Esophagus muscularis mucosa (tissue), 4 donors: ENCODE results near the gene SWAP70. TPM values are rescaled to one million over a fixed set of nuclear protein-coding genes. Genes with fewer than 3 reads are reported as not detected.

Source experiments
- DNase-seq: peaks from one replicate; pipeline ENCODE4 v3.0.0-alpha.2; 2017; ENCODE audit errors: extremely low spot score
- H3K27ac ChIP-seq, 4 donors: fragments of 200-600 bp; sonication (generic); replicated peaks in 1 of 4; 1 replicate in 3 of 4; 2 replicates in 1 of 4; pipeline ENCODE4 v1.5.1; 2016 to 2019; ENCODE audit warnings: mild to moderate bottlenecking in 1 of 4
- H3K27me3 ChIP-seq, 4 donors: fragments of 200-600 bp; sonication (generic); one replicate each; pipeline versions ENCODE4 v1.5.1 to v1.6.0; 2016 to 2019
- H3K36me3 ChIP-seq, 4 donors: fragments of 200-600 bp; sonication (generic); one replicate each; pipeline ENCODE4 v1.5.1; 2016 to 2019
- H3K4me1 ChIP-seq, 4 donors: fragments of 200-600 bp; sonication (generic); one replicate each; pipeline ENCODE4 v1.5.1; 2016 to 2019
- H3K4me3 ChIP-seq, 4 donors: fragments of 200-600 bp; sonication (generic); 1 replicate in 2 of 4; 2 replicates in 2 of 4; pipeline ENCODE4 v1.5.1; 2016 to 2019; ENCODE audit warnings: mild to moderate bottlenecking in 4 of 4, moderate library complexity in 1 of 4
- H3K9me3 ChIP-seq, 4 donors: fragments of 200-600 bp; sonication (generic); 1 replicate in 3 of 4; 2 replicates in 1 of 4; pipeline ENCODE4 v1.5.1; 2016 to 2019
- CTCF ChIP-seq, 3 experiments: fragments of 200-600 bp in 2 of 3; fragments of 450-650 bp in 1 of 3; sonication (generic) in 2 of 3; IDR thresholded peaks; one replicate each; pipeline ENCODE4 v1.5.1; 2017 to 2019; ENCODE audit warnings: antibody characterized with exemption in 3 of 3, mild to moderate bottlenecking in 2 of 3, moderate library complexity in 1 of 3
- EP300 ChIP-seq: sonication (generic); formaldehyde crosslinking; IDR thresholded peaks from one replicate; pipeline ENCODE4 v1.6.1; 2017; ENCODE audit warnings: antibody characterized with exemption
- POLR2A ChIP-seq: fragments of 450-650 bp; IDR thresholded peaks from one replicate; pipeline ENCODE4 v1.6.1; 2017; ENCODE audit warnings: antibody characterized with exemption, moderate library complexity, mild to moderate bottlenecking, low read depth
- POLR2AphosphoS5 ChIP-seq, 2 donors: sonication (generic); formaldehyde crosslinking; IDR thresholded peaks; one replicate each; pipeline ENCODE4 v1.6.1; 2017; ENCODE audit warnings: antibody characterized with exemption in 2 of 2
- WGBS: methylation state at CpG from one replicate; pipeline ENCODE4 v1.1.5; 2018; 5-methylcytosine and 5-hydroxymethylcytosine counted together
- intact Hi-C: fragments of 100-400 bp; cut with DNase I; formaldehyde crosslinking; loops from one replicate; pipeline ENCODE4 v1.15.1; 2023
- total RNA-seq, 4 donors: library from RNA; depleted of rRNA; stranded (reverse); fragments of >200 nt; gene quantifications; one replicate each; pipeline versions ENCODE4 v1.1.0 to v1.2.1, GENCODE V29; 2016

The SWAP70 gene
- total RNA-seq, 4 donors from 2014 or later, result 37.8 to 54.9 (median 46.5) TPM

GRCh38 chr11:9784602-9785315, 120.9 kb downstream of the SWAP70 start:
- H3K9me3 ChIP-seq, result no peaks in the 10 kb centered on the region
- DNase-seq, result no peak
- peaks cover 20 to 96% (median 71%) of the 10 kb centered on the region in 4 donors for H3K36me3 ChIP-seq
- no peaks in the 10 kb centered on the region for H3K27me3 ChIP-seq
- 80% methylated on average over 6 of the region's 6 CpGs for WGBS
- peaks cover 12 to 19% (median 14%) of the 10 kb centered on the region in 4 donors for H3K4me1 ChIP-seq
- no peak overlapping the region for H3K27ac ChIP-seq
- TF ChIP-seq EP300 (no peak), POLR2A (no peak), POLR2AphosphoS5 (IDR thresholded peaks at IDR 0.05) (no peak), CTCF (IDR thresholded peaks at IDR 0.05) (no peak)
- intact Hi-C loops, result no loop called here
- no peak overlapping the region for H3K4me3 ChIP-seq

GRCh38 chr11:9787260-9787659, 123.4 kb downstream of the SWAP70 start:
- 86% methylated on average over 5 of the region's 5 CpGs for WGBS
- Histone ChIP-seq H3K4me1 (peaks cover 12 to 19% (median 14%) of the 10 kb centered on the region in 4 donors), H3K9me3 (no peaks in the 10 kb centered on the region), H3K36me3 (peaks cover 7 to 81% (median 52%) of the 10 kb centered on the region in 4 donors), H3K4me3 (no peak overlapping the region), H3K27ac (peak overlapping the region in 3 of 4 donors; percentile 12 to 30 (median 20)), H3K27me3 (no peaks in the 10 kb centered on the region)
- intact Hi-C loops, result no loop called here
- TF ChIP-seq POLR2A (no peak), CTCF (IDR thresholded peaks at IDR 0.05) (no peak), POLR2AphosphoS5 (IDR thresholded peaks at IDR 0.05) (no peak), EP300 (no peak)
- no peak for DNase-seq

- no peaks in the 10 kb centered on the region for H3K9me3 ChIP-seq
- no peak overlapping the region for H3K4me3 ChIP-seq
- peak in 1 of 2 donors; percentile 21 for TF ChIP-seq POLR2AphosphoS5 (IDR thresholded peaks at IDR 0.05)
- no peak for TF ChIP-seq EP300
- peak overlapping the region; percentile 12 to 48 (median 25) for H3K27ac ChIP-seq
- peaks cover 7 to 78% (median 53%) of the 10 kb centered on the region in 4 donors for H3K36me3 ChIP-seq
- intact Hi-C loops, result no loop called here
- no peak for DNase-seq
- peaks cover 12 to 19% (median 14%) of the 10 kb centered on the region in 4 donors for H3K4me1 ChIP-seq
- no peaks in the 10 kb centered on the region for H3K27me3 ChIP-seq
- 62% methylated on average over 3 of the region's 3 CpGs for WGBS
Observed at GRCh38 chr11:9787981-9788521, 124.2 kb downstream of the SWAP70 start.

GRCh38 chr11:9789910-9790309, 126.0 kb downstream of the SWAP70 start:
- TF ChIP-seq EP300 (no peak), POLR2A (no peak), POLR2AphosphoS5 (IDR thresholded peaks at IDR 0.05) (no peak), CTCF (IDR thresholded peaks at IDR 0.05) (no peak)
- intact Hi-C loops, result no loop called here
- DNase-seq, result no peak
- H3K27ac ChIP-seq, result no peak overlapping the region
- H3K36me3 ChIP-seq, result peaks cover 7 to 68% (median 38%) of the 10 kb centered on the region in 4 donors
- WGBS, result 100% methylated on average over 3 of the region's 3 CpGs
- H3K4me3 ChIP-seq, result no peak overlapping the region
- H3K4me1 ChIP-seq, result peaks cover 8 to 13% (median 11%) of the 10 kb centered on the region in 4 donors
- H3K27me3 ChIP-seq, result no peaks in the 10 kb centered on the region
- H3K9me3 ChIP-seq, result no peaks in the 10 kb centered on the region

GRCh38 chr11:9790703-9791102, 126.8 kb downstream of the SWAP70 start:
- H3K36me3 ChIP-seq, result peaks cover 7 to 60% (median 35%) of the 10 kb centered on the region in 4 donors
- no peaks in the 10 kb centered on the region for H3K27me3 ChIP-seq
- TF ChIP-seq POLR2AphosphoS5 (IDR thresholded peaks at IDR 0.05), result no peak
- H3K27ac ChIP-seq, result no peak overlapping the region
- H3K4me1 ChIP-seq, result peaks cover 5 to 13% (median 11%) of the 10 kb centered on the region in 4 donors
- no peak for DNase-seq
- no peaks in the 10 kb centered on the region for H3K9me3 ChIP-seq
- 79% methylated on average over 3 of the region's 3 CpGs for WGBS
- H3K4me3 ChIP-seq, result no peak overlapping the region
- intact Hi-C loops, result no loop called here
